Activated CD8-positive, alpha-beta memory T cell treated with anti-CD3 and anti-CD28 coated beads, Interleukin-2, amount 50 U/mL, for 24 hours (primary cell): ENCODE measurements around the gene STARD7.
"Not testable (repeated sequence)": the region's sequence is repeated elsewhere in the genome, so short reads cannot be mapped to it uniquely, and the experiment has no call there.

ENCODE experiments used
- DNase-seq: peaks from one replicate; pipeline ENCODE4 v3.0.0-alpha.2; 2020; ENCODE audit errors: extremely low read depth

STARD7 gene, protein sequence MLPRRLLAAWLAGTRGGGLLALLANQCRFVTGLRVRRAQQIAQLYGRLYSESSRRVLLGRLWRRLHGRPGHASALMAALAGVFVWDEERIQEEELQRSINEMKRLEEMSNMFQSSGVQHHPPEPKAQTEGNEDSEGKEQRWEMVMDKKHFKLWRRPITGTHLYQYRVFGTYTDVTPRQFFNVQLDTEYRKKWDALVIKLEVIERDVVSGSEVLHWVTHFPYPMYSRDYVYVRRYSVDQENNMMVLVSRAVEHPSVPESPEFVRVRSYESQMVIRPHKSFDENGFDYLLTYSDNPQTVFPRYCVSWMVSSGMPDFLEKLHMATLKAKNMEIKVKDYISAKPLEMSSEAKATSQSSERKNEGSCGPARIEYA

DNA sequence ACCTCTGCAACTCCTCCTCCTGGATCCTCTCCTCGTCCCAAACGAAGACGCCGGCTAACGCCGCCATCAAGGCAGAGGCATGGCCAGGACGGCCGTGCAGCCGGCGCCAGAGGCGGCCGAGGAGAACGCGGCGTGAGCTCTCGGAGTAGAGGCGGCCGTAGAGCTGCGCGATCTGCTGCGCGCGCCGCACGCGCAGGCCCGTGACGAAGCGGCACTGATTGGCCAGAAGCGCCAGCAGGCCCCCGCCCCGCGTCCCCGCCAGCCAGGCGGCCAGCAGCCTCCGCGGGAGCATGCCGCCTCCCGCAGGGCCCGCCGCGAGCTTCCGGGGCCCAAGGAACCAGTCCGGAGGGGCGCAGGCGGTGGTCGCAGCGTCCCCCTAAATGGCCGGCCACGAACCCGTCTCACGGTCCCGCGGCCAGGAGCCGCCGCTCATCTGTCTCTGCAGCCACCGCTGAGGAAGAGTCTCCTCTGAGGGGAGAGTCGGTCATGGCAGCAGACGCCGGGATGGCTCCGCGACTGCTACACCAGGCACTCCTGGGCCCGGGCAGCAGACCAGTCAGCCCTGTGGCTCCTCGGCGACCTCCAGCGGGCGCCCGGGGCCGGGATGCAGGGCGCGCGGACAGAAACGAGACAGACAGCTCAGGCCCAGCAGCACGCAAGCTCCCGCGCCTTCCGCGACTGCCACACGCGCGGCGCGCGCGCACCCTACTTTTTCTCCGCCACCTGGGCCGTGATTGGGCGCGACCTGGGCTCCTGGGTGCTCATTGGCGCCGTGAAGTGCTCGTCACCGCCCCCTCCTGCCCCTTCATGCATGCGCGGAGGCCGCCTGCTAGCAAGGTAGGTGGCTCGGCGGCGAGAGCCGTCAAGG, at the start of gene STARD7:
Gene STARD7, minus strand, starts transcription at position 685 of the 868 bp plus-strand sequence. Its CDS starts 393 bp downstream, at position 292.
- DNase-seq, result peak; percentile 95

DNA sequence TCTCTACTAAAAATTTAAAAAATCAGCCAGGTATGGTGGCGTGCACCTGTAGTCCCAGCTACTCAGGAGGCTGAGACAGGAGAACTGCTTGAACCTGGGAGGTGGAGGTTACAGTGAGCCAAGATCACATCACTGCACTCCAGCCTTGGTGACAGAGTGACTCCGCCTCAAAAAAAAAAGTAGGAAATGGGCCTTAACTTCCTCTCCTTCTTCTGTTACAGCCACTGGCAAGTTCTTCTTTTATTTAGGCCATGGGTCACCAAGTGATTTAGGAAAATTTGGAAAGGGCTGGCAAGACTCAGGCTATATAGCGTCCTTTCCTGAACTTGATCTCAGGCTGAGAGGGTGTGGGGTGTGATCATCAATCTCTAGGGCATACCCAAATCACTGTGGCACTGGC, 49.1 kb upstream of the STARD7 start:
- DNase-seq, result not testable (repeated sequence)

DNA sequence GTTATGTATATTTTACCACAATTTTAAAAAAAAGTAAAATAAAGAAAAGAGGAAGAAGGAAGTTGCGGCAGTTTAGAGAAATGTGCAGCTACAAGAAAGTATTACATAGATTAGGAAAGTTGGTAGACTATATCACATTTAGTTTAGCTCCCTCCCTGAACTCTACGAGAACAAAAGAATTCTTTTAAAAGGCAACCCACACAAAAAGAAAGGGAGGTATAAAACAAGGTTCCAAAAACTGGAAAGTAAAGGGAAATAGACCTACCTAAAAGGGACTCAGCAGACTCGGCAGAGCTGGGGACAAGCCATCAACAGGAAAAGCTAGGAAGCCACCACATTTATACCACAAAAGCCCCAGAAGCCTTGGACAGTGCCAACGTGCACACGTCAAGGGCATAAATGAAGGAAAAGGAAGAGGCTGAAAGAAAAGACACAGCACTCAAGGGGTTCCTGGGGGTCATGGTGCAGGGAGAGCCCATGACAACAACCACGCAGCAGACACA, 48.0 kb upstream of the STARD7 start:
- no peak for DNase-seq

DNA sequence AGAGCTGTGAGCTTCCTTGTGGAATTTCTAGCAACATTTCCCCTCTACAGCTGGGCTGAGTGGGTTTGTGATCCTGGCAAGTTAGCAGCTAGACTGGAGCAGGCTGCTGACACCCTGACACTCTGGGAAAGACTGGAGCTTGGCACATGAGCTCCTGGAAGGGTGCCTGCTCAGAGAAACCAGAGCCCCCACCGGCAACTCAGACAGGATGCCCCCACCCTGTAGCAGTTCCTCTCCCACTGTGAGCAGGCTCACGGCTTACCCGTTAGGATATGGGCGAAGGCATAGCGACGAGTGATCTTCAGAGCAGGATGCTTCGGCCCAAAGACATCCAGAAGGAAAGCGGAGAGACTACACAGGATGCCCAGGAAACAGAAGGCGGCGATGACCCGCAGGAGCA, 45.9 kb upstream of the STARD7 start:
- no peak for DNase-seq

DNA sequence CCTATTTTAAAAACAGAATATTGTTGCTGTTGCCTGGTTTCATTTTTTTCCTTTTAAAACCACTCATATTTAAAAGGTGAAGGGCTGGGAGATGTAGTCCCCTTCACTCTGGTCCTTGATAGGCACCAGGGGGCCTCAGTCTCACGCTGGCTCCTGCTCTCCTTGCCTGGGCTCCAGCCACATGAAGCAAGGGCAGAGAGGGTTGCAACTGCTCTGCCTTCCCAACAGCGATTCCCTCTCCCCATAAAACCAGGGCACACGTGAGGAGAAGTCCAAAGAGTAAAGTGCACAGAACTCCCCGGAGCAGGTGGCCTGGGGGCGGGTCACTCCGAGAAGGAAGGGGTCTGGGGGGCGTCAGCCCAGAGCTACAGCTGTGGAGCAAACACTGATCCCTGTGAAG, 44.4 kb upstream of the STARD7 start:
- no peak for DNase-seq

DNA sequence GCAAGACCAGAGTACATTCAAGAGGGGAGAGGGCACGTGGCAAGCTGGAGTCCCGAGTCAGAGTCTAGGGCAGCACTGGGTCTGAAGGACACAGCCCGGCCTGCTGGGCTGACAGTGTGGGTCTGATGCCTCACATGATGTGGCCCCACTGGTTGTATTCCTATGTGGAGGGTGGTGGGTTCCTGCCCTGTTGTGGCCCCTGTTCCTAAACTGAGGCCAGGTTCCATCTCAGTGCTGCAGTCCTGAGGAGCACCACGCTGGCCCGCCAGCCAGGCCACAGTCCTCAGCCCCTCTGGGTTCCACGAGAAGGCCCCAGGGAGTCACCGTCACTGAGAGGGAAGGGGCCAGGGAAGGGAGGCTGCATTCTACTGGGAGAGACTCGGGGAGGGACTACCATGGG, 43.9 kb upstream of the STARD7 start:
- DNase-seq, result no peak

DNA sequence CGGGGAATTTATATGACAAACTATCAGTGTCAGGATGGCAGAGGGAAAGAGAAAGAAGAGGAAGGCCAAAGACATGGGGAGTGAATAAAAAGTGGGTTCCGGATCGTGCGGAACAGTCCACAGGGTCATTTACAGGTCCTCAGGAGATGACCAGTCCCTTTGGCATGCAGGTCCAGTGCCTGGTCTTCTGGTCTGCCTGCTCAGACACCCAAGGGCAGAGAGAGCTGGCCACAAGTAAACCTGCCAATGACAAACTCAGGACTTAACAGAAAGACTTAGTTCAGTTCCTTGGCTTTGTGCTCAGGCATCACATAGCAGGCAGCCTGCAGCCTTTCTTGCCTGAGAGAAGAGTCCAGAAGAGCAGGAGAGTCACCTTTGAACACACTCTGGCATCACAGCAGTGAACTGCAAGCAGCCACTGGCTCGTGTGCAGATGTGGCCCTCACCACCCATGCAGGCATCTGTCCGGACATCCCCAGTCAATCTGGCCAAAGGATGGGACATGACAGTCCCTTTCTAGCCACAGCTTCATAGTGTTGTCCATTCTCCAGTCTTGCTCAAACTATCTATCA, 43.2 kb upstream of the STARD7 start:
- no peak for DNase-seq

DNA sequence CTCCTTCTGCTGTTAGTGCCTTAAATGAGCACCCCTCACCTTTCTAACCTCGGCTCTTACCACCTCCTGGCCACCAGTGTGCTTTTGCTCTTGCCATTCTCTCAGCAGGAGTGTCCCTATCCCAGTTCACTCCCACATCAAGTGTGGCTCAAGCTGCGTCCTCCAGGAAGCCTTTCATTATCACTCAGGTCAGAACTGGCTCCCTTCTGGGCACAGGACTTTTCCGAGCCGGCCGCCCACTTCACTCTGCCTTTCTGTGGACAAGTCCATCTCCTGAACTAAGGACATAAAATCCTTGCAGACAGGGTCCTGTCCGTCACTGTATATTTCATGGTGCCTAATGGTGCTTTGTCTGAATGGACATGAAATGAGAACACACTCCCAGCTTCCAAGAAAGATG, 41.6 kb upstream of the STARD7 start:
- no peak for DNase-seq

DNA sequence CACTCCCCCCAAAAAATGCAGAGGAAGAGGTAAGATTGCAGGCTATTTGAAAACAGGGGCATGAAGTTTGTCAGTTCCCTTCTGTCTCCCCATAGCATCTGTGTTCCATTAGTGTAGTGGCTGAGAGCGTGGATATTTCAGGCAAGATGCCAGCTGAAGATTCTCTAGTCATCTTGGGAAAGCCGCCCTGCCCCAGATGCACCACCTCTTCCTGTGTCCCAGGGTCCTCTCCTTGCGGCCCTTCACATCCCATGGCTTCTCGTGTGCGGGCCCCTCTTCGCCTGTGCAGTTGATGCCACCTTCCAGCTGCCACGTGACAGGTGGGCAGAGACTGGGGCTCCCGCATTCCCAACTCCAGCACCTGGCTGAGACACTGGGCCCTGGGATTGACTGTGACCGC, 41.0 kb upstream of the STARD7 start:
- DNase-seq, result no peak

DNA sequence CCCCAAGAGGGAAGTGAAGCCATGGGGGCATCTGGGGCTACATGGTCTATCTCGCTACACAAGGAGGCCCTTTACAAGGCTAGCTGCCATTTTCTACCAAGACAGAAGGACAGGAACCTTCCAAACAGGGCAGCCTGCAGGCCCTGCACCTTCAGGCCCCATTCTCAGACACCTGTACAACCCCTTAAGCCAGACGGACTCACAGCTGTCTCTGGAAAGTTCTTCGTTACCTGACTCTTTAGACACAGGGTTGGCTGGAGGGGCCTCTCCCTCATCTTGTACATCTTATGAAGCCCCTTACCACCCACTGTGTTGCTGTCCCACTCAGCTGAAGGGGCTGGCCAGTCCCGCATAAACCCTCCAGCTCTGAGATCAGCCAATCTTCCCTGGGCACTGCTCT, 40.0 kb upstream of the STARD7 start:
- no peak for DNase-seq

DNA sequence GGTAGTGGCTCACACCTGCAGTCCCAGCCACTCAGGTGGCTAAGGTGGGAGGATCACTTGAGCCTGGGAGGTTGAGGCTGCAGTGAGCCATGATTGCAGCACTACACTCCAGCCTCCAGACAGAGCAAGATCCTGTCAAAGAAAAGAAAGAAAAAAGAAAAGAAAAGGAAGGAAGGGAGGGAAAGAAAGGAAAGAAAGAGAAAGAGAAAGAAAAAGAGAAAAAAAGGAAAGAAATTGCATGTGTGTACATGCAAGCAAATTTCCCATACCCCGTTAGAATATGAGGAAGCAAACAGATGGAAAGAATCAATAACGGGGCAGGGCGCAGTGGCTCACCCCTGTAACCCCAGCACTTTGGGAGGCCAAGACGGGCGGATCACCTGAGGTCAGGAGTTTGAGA, 39.3 kb upstream of the STARD7 start:
- no peak for DNase-seq

DNA sequence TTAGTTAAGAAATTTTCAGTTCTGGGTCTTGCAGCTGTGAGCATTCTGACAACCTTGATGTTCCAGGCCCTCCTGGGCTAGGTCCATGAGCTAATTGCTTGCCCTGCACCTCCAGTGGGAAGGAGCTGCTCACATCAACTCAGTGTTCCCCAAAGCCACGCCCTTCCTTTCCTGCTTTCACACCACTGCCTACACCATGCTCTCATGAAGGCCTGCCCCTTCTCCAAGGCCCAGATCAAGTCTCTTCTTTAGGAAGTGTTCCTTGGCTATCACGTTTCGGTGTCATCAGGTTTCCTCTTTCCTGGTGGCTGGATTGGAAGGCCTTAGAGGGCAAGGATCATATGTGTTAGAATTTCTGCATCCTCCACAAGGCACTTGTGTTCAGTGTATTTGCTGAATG, 38.4 kb upstream of the STARD7 start:
- DNase-seq, result no peak

DNA sequence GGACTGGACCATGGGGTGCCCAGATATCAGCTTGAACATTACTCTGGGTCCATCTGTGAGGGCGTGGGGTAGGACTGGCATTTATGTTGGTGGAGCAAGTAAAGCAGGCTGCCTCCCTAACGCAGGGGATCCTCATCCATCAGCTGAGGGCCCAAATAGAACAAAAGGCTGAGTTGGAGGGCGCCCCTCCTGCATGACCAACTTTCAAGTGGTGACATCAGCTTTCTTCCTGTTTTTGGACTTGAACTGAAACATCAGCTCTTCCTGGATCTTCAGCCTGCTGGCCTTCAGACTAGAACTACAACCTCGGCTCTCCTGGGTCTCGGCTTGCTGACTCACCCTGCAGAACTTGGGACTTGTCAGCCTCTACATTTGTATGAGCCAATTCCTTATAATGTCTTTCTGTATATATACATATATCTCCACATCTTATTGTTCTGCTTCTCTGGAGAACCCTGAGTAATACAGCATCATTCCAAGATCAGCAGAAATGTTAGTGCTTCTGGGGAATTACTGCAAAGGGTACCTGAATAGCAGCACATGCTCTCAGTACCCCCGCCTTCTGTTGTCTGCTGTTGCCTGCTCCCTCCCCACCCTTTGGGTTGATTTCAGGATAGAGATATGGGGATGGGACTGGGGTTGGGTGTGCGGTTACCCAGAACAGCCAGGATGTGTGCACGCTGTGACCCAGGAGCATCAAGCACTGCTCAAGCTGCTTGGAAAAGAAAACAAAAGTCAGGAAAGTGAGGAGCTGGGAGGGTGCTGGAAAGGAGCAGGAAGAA, 37.2 kb upstream of the STARD7 start:
- DNase-seq, result no peak

DNA sequence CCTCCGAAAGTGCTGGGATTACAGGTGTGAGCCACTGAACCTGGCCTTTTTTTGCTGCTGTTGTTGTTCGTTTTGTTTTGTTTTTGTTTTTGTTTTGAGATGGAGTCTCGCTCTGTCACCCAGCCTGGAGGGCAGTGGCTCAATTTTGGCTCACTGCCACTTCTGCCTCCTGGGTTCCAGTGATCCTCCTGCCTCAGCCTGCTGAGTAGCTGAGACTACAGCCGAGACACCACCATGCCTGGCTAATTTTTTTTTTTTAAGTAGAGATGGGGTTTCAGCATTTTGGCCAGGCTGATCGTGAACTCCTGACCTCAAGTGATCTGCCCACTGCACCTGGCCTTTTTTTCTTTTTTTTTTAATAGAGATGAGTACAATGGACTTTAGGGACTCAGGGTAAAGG, 35.2 kb upstream of the STARD7 start:
- no peak for DNase-seq

DNA sequence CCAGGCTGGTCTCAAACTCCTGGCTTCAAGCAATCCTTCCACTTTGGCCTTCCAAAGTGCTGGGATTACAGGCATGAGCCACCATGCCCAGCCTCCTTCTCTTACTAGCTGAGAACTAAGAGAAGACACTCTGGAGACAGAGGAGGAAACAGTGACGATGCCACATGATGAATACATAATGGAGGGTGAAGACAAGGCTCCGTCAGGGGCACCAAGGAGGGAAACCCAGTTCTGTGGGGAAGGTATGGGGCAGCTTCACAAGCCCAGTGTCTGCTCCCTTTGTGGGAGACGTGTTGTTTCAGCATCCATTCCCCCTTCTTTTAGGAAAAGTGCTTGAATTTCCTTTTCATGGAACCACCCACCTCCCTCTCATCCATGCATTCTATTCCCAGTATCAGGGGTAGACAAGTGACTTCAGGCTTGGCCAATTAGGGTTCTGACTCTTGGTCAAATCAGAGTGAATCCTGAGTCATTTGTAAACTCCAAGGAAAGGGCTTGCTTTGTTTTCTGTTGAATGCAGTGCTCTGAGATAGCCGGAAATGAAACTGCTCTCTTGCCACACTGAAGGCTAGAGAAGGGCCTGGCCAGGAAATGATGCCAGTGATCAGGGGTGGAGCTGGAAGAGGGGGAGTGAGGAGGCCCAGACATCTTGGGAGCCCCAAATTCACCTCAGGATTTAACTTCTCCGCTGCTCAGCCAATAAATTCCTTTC, 33.4 kb upstream of the STARD7 start:
- peak; percentile 24 for DNase-seq

DNA sequence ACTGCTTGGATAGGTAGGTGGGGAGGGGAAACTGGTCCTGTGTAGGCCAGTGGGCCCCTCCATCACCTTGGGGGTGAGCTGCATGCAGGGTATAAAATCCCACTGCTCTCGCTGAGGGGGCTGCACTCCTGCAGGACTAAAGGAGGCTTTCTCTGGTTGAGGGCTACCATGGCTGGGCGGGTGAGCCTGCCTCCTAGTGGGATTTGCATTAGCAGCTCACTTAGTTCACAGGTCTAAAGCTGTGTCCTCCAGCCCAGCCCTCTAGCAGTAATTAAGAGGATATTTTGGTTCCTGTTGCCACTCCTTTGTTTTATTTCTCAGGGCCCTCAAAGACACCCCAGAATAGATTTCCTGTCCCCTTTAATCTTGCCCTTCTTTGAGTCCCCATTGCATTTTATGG, 32.6 kb upstream of the STARD7 start:
- no peak for DNase-seq

DNA sequence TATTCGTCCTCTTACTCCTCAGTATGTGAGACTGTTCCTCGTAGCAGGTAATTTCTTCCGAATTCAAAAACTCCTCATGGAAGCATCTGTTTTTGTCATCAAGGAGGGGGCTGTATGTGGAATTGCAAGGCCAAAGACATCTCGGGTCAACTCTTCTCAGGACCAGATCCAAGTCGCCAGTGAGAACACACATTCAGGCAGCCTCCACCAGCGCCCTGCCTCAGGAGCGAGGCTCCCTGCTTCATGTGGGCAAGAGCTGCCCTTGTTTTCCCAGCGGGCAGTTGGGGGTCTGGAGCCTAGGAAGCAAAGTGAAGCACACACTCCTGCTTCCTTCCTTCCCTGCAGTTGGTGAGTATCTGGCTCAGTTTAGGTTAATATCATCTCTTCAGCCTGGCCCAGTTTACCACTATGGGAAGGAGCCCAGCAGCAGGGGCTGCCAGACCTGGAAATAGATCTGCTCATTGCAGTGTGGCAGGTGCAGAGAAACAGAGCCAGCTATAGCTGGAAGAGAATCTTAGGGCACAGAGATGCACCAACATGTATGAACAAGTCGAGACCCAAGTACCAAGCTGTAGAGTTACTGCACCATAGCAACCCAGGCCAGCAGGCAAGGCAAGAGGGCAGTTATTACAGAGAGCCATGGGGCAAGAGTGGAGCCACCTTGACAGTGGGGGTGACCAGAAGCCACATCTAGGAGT, 31.9 kb upstream of the STARD7 start:
- DNase-seq, result no peak

DNA sequence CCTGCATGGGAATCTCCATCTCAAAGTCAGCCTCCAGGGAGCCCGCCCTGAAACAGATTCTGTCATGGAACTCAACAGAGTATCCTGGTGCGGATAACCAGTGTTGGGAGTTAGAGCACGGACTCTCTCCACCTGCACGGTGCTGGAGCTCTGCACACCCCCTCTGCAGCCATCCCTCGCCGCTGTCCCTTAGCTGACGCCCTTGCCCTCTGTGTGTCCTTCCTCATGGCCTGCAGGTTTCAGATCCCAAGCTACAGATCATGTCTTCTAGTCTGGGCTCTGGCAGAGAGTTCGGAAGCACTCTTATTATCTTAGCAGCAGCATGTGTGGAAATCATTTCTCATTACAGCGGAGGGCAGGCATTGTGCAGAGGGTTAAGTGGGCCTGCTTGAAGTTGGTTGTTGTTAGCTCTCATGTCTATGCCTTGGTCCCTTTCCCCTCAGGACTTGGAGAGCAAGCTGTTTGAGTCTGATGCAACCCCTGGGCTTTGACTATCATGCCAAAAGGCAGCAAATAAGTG, 31.2 kb upstream of the STARD7 start:
- DNase-seq, result no peak

DNA sequence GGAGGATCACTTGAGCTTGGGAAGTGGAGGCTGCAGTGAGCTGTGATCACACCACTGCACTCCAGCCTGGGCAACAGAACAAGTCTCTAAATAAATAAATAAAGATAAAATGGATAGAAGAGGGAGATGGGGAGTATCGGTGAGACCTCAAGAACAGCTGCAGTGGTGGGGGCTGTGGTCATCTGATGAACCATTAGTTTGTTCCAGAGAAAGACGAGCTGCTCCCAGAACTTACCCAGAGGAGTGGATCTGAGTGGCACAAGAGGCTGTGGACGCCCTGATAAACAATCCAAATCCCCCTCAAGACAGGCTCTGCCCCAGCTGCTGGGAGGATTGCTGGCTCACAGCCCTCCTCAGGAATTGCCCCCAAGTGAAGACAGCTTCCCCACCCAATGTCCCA, 30.5 kb upstream of the STARD7 start:
- no peak for DNase-seq

DNA sequence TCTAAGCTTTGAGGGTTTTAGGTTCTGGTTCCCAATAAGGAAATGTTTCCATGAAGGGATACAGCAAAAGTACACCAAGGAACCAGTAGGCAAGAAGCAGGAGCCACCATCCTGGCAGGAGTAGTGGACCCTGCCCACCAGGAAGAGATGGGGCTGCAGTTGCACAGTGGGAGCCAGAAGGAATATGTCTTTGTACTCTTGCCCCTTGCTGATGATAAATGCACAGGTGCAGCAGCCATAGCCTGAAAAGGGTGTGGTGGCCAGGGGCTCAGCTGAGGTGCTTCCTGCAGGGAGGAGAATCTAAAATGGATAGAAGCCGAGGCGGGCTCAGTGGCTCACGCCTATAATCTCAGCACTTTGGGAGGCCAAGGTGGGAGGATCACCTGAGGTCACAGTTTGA, 29.6 kb upstream of the STARD7 start:
- DNase-seq, result no peak
